Measurements from ENCODE around the gene ABCC5.

The ABCC5 gene

DNA sequence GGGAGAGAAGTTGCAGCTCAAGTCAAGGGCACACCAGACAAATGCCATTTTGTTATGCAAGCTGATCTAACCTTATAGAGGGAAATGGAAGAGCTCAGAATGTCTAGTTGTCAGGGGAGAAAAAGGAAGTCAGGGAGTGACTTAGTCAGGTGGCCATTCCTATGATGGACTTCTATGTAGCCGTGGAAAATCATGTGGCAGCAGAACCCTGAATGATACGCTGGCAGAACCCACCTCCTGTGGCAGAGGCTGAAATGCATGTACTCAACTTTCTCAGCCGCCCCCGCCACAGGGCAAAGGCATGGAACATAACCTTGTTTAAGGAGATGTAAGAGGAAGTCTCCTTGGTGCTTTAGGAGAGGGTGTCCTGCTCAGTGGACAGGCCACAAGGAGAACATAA lies 95.3 kb downstream of the ABCC5 start:
- no peak for DNase-seq (ENCODE audit: low read depth in 2 of 2)

DNA sequence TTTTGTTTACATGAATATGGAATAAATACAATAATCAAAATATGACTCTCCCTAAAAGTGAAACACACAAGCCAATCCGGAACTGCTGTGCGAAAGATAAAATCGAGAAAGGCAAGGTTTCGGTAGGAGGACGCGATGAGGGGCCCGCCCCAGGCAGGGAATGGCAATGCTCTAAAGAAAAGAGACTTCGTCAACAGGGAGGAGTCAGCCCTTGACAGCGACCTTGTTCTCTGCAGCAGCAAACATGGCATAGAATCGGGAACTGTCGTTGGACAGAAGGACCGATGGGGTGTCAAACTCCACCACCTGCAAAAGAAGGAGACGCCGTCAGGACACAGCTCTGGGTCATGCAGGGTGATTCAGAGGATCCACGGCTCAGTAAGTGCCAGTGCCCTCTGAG lies 96.6 kb downstream of the ABCC5 start:
- DNase-seq (ENCODE audit: low read depth in 2 of 2), result no peak

DNA sequence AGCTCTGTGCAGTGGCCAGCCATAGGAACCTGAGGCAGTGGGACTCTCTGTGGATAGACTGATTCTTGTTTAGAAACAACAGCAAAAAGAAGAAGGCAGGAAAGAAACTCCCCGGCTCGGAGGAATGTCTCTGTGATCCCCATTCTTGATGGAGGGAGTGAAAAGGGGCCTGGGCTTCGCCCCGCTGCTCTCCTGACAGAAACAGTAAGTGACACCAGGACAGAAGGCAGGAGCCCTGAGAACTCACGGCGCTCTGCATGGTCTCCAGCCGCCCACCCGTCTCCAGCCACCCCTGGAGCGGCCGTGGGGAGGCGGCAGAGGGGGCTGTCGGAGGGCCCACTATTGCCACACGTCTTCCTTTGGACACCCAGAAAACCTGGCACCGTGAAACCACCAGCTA lies 97.3 kb downstream of the ABCC5 start:
- DNase-seq (ENCODE audit: low read depth in 2 of 2), result no peak

DNA sequence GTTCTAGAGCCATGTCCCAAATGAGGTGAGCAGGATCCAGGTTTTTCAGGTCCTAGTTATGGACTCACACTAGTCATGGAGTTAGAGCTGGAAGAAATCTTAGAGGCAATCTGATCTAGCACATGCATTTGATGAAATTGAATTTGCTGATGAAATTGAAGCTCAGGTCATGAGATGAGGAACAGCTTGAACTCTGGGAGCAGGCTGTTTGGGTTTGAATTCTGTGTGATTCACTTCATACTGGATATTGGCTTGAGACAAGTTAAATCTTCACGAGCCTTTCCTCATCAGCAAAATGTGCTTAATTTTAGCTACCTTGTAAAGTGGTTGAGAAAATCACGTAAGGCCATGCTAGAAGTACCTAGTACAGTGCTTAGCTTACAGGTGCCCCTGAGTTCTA lies 99.5 kb downstream of the ABCC5 start:
- DNase-seq (ENCODE audit: low read depth in 2 of 2), result no peak

DNA sequence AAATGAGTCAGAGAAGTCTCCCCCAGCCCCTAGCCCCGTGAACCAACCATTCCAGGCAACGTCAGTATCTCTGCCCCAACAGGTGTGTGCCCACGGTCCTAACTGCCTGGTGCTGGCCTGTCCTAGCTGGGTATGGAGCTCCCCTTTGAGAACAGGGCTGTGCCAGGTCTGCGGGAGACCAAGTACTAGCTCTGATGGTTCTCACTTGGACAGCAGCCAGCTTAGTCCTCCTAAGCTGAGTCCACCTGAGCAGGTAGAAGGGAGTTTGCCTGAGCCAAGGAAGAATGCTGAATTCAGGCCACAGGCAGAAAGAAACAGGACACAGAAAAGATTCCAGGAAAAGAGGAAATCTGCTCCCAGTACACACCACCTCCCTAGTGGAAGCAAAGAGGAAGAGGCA lies 99.9 kb downstream of the ABCC5 start:
- no peak for DNase-seq (ENCODE audit: low read depth in 2 of 2)

DNA sequence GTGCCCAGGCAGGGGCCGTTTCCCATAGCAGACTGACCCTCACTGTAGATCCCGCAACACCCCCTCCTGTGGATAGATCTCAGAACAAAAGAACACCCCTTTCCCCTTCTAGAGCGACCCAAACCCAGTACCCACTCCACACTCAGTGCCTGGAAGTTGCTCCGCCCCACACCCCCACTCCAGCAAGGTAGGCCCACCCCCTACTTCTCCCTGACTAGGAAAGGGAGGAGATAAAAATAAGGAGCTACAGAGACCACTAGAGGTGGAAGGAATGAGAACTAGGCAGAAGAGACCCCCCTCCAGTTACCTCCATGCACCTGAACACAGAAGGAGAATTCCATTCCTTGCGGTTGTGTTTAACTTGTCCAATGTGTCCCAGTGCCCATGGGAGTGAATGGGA lies 102.8 kb downstream of the ABCC5 start:
- DNase-seq (ENCODE audit: low read depth in 2 of 2), result no peak

DNA sequence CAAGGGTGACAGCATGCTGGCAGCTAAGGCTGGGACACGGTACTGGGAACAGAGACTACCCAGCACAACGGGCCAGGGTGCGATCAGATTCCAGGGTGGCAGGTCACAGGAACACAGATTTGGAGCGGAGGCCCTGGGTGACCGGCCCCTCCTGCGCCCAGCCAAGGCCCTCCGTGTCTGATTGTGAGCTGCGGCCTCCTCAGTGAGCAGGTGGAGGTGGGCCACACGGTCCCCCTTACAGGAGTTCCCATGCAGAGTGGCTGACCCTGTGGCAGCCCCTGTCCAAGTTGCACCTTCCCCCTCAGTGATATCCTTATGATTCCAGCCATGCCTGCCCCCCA lies 104.1 kb downstream of the ABCC5 start:
- no peak for DNase-seq (ENCODE audit: low read depth in 2 of 2)

DNA sequence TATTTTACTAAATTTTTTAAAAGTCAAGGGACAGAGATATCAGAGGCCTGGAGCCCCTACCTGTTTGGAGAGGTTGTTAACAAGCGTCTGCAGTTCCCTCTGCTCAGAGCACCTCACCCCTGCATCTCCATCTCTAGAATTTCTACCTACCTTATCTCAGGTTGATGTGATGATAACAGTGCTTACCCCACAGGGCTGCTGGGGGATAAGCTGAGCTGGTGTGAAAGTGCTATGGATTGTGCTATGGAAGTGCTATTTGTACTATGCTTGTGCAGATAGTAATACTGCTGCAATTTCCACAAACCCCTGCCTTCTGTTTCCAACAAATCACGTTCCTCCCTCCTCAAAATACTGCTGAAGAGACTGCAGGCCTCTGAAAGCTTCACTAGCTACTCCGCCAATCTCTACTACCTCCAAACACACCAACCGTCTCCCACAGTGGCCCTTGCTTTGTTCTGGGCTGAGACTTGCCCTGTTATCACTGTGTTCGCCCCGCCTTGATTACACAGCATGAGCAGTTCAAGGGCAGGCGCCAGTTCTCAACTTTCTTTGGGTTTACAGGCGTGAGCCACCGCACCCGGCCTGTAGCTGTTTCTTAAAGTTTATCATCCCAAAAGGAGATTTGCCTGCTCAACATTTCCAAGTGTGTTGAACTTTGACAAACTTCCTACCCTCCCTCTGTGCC lies 104.6 kb downstream of the ABCC5 start:
- DNase-seq (ENCODE audit: low read depth in 2 of 2), result no peak

DNA sequence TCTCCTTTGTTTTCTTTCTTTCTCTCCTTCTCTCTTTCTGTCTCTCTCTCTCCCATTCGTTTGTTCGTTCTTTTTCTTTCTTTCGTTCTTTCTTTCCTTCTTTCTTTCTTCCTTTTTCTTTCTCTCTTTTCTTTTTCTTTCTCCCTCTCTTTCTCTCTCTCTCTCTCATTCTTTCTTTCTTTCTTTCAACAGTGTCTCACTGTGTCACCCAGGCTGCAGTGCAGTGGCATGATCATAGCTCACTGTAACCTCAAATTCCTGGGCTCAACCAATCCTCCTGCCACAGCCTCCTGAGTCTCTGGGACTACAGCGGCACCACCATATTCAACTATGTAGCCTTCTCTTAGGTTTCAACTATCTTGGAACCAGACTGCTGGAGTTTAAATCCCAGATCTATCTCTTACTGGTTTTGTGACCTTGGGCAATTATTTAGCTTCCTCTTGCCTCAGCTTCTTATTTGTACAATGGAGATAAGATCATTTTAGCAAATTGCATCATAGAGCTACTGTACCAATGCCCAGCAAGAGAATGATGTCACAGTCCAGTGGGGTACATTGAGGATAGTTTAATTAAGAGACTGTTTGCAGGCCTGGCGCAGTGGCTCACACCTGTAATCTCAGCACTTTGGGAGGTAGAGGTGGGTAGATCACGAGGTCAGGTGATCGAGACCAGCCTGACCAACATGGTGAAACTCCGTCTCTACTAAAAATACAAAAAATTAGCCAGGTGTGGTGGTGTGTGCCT lies 105.7 kb downstream of the ABCC5 start:
- no peak for DNase-seq (ENCODE audit: low read depth in 2 of 2)

DNA sequence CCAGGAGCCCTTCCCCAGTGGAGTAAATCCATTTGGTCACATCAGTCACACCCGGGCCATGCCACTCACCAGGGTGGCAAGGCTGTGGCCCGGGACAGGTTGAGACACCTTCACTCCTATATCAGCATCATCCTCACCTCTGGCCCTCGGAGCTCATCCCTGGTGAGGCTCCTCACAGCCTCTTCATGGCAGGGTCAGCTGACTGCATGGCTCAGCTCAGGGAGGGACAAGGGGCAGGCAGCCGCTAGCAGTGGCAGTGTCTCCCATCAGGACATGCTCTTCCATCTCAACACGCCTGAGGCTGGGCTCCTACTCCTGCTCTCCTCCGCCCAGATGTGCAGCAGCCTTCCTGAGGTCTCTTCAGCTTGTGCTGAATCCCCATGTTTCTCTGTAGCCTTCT lies 106.6 kb downstream of the ABCC5 start:
- DNase-seq (ENCODE audit: low read depth in 2 of 2), result no peak

DNA sequence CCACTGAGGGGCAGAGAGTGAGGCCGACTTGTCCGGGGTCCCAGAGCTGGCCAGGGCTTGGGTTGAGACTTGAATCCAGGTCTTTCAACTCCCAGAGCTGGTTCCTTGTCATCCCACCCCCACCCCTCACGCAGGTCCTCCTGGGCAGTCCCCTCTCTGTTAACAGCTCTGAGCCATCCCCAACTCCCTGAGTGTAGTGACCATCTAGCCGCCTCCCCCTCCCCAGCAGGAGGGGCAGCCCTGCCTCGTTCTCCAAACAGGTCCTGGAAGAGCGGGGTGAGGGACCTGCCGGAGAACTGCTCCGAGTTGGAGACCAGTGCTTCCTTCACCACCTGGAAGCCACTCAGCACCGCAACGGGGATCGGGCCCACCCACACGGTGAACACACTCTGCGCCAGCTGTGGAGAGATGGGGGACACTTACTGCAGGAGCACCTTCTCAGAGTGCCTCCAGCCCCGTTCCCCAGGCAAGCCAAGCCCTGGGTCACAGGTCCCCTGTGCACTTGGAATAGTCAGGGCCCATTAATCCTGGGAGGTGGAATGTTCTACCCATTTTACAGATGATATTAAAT lies 108.6 kb downstream of the ABCC5 start:
- no peak for DNase-seq (ENCODE audit: low read depth in 2 of 2)

DNA sequence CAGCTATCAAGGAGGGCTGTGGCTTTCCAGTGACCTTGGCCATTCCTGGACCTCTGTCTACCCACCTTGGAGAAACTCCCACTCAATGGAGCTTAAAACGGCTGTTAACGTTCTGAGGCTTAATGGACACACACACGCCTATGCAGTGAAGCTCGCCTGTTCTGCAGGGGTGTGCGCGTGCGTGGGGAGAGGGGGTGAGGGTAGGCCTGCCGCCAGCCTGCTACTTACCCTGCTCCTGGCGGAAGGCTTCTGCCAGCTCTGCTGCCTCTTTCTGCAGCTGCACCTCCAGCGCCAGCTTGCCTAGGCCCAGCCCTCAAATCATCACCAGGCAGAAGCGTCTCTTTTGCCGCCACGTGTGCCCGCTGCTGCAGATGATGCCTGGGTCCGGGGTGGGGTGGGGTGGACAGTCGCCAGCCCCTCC lies 109.8 kb downstream of the ABCC5 start:
- no peak for DNase-seq (ENCODE audit: low read depth in 2 of 2)

DNA sequence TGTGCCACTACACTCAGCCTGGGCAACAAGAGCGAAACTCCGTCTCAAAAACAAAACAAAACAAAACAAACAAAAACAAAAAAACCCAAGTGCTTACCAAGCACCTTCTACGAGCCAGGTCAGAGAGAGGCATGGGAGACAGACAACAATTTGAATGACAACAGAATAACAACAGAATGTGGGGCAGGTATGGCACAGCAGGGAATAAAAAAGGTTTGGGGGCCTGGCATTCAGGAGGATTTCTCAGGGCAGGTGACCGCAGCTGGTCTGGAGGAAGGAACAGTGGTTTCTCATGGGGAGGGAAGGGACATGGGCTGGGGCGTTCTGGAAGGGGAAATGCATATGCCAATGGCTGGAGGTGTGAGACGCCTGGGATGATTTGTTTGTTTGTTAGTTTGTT lies 110.5 kb downstream of the ABCC5 start:
- DNase-seq (ENCODE audit: low read depth in 2 of 2), result no peak

DNA sequence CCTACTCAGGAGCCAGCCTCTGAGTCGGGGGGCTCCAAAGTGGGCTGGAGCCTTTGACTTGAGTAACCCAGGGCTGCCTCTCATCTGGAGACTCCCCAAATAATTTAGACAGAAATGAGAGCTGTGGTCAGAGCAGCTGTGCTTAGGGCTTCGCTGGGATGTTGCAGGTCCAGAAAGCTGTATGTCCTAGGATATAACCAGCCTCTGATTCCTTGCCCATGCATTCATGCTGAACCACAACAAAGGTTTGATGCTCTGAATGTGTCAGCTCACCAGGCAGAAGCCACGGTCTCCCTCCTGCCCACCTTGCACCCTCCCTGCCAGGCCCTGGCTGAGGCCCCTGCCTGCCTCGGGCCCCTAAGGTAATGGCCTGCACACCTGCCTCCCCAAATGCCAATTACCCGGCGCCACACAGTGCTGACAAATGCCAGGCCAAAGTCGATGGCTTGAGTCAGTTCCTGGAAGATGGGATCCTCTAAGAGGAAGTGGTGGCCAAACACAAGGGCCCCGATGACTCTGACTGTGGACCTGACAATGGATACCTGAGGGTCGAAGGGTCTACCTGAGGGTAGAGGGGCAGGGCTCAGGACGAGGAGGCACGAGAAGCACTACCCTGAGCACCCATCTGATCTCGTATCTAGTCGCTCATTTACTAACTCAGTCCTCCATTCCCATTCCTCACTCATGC lies 111.3 kb downstream of the ABCC5 start:
- DNase-seq (ENCODE audit: low read depth in 2 of 2), result no peak

DNA sequence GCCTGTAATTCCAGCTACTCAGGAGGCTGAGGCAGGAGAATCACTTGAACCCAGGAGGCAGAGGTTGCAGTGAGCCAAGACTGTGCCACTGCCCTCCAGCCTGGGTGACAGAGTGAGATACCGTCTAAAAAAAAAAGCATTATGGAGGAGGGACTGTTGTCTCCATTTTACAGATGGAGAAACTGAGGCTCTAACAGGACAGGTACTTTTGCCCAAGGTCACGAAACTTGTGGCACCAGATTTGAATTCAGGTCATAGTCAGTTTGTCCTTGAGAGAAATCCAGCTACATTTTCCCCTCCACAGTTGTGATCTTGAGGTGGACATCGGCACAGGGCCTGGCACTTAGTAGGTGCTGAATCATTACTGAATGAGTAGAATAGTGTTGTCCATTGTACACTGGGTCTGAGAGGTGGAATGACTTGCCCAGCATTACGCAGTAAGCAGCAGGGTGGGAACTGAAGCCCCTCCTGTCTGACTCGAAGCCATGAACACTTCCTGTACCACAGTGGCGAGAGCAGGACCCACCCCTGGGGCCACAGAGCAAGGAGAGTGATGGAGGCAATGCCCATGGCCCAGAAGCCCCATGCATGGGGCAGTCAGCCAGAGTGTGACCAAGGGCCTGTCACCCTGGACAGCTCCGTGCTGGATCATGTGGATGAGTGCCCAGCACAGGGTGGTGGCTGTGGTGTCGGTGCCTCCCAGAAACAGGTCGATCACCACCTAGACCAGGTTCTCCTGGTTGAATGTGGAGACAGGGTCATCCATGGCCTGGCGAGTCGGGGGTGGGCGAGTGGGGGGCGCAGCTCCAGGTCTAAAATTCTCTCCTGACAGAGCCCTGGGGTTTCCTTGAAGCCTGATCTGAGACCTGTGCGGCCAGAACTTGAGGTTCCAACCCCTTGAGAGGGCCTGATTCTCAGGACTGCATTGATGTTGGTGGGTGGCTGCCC lies 112.6 kb downstream of the ABCC5 start:
- no peak for DNase-seq (ENCODE audit: low read depth in 2 of 2)

DNA sequence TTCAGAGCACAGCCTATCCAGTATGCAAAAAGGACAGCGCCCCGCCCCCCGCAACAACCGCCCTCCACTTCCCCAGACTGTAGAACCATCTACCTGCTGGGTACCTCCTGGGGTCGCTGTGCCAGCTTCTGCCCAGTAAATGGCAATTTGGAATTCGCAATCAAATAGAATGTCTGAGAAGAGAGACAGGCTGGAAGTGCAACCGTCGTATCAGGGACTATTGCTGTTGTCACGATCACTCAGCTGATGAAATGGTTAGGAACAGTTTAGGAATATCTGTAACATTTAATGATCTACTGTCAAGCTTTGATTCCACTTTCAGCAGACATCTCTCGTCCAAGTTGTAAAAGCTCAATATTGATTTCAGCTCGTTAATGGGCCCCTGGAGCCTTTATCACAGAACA lies 119.7 kb downstream of the ABCC5 start:
- no peak for DNase-seq (ENCODE audit: low read depth in 2 of 2)

DNA sequence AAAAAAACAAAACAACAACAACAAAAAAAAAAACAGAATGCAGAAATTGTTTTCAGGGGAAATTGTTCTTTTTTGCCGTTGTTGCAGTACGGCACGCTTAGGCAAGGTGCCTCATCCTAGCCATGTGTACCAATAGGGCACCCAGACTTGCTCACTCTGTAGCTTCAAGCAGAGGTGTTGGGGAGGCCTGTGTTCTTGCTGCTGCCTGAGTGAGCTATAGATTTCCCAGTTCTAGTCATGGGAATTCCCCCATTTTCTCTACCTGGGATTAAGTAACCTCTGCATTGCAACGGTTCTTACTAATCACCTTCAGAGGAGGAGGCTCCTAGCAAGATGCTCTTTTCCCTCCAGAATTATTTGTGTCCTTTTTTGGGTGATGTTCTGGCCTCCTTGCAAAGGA lies 120.1 kb downstream of the ABCC5 start:
- no peak for DNase-seq (ENCODE audit: low read depth in 2 of 2)

DNA sequence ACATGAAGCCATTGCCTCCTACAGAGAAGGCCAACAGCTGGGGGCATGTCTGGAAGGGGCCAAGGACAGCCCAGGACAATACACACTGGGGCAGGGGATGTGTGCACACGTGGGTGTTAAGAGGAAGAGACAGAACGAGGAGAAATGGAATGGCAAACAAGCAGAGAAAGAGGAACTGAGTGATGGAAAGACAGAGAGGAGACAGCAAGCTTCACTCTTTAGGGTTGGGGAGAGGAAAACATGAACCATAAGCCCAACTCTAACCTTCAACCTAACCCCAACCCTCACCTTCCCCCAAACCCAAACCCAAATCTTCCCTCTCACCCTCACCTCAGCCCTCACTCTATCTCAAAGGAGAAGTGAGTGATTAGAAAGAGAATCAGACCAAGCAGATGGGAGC lies 121.1 kb downstream of the ABCC5 start:
- DNase-seq (ENCODE audit: low read depth in 2 of 2), result no peak

DNA sequence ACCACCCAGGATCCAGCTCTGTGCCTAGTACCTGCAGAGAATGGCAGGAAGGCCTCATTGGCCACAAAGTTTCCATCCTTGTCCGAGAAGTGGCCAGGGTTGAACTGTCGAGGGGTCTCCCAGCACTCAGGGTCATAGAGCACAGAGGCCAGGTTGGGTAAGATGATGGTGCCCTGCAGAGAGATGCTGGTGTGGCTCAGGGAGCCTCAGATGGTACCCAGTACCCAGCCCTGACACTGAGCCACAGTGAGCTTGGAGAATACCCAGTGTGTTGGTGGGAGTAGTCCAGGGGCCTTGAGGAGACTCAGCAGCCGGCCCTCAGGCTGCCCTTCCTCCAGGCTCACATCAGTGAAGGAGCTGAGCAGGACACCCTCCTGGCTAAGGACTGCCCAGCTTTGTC lies 121.5 kb downstream of the ABCC5 start:
- DNase-seq (ENCODE audit: low read depth in 2 of 2), result no peak

DNA sequence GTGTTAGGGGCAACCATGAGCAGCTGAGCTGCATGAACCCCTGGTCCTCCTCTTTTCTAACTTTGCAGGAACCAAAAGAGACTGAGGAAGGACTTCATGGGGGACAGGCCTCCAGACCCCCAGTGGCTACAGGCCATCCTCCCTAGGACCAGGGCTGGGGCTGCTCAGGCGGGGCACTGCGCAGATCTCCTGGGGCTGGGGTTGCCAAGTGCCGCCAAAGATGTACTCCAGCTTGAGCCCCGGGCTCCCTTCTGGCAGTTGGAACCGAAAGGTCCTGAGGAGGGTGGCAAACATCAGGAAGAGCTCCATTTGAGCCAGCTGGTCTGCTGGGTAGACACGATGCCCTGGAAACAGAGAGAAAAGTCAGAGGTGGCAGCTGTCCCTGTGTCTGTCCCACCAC lies 121.9 kb downstream of the ABCC5 start:
- DNase-seq (ENCODE audit: low read depth in 2 of 2), result no peak

DNA sequence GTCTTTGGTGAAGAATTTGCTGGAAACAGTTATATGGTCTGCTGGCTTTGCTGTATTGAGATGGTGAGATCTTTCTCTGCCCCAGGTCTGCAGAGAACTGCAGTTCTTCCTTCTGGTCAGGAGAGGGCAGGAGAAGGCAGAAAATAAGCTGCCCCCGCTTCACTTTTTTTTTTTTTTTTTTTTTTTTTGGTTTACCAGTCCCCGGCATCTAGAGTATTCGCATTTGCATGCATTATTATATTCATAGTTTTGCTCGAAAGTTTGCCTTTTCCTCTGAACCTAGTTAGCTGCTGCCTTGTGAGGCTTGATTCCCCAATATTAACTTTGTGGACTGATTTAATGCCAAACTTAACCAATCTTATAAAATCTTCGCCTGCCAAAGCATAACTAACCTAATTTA lies 122.4 kb downstream of the ABCC5 start:
- DNase-seq (ENCODE audit: low read depth in 2 of 2), result no peak
